K562 (cell line): ENCODE data around the gene RECQL5. TPM values are rescaled to one million over a fixed set of nuclear protein-coding genes. Genes with fewer than 3 reads are reported as not detected.
A peak's percentile ranks its signal among the peaks of the same experiment; 100 is the strongest.

Source experiments
- DACH1 ChIP-seq: fragments of 450-650 bp; IDR thresholded peaks from 2 replicates; pipeline ENCODE4 v1.6.1; 2018; ENCODE audit not compliant: partially characterized antibody
- ETS1 ChIP-seq: conservative IDR thresholded peaks from 2 replicates; pipeline ENCODE4 v1.6.1; 2011; ENCODE audit warnings: low read depth, mild to moderate bottlenecking, low read length; ENCODE audit not compliant: control insufficient read depth
- FOXP1 ChIP-seq: sonication (generic); formaldehyde crosslinking; IDR thresholded peaks from 2 replicates; pipeline ENCODE4 v1.8.0; 2022; ENCODE audit warnings: mild to moderate bottlenecking, missing genetic modification reagents
- HCFC1 ChIP-seq: IDR thresholded peaks from 2 replicates; pipeline ENCODE4 v1.6.1; 2012; ENCODE audit warnings: low read depth, low read length, improper control_type of control experiment
- HINFP ChIP-seq: fragments of 450-650 bp; conservative IDR thresholded peaks from 2 replicates; pipeline ENCODE4 v1.6.1; 2016; ENCODE audit warnings: missing genetic modification characterization, low read depth, mild to moderate bottlenecking, control low read depth, missing compliant biosample characterization
- HNRNPL ChIP-seq: fragments of 200-400 bp; formaldehyde crosslinking; IDR thresholded peaks from 2 replicates; pipeline ENCODE4 v1.6.1; 2017; ENCODE audit warnings: low read depth, mild to moderate bottlenecking, low read length
- KLF13 ChIP-seq: fragments of 450-650 bp; IDR thresholded peaks from 2 replicates; pipeline ENCODE4 v1.6.1; 2016; ENCODE audit warnings: missing genetic modification characterization, low read depth, mild to moderate bottlenecking, missing compliant biosample characterization, moderate library complexity, borderline replicate concordance
- L3MBTL2 ChIP-seq: fragments of 450-650 bp; IDR thresholded peaks from 2 replicates; pipeline ENCODE4 v1.6.1; 2016; ENCODE audit warnings: mild to moderate bottlenecking, moderate library complexity
- MAFG ChIP-seq: fragments of 450-650 bp; conservative IDR thresholded peaks from 2 replicates; pipeline ENCODE4 v1.6.1; 2016; ENCODE audit warnings: missing genetic modification characterization, missing compliant biosample characterization
- POLR2G ChIP-seq: fragments of 200-400 bp; formaldehyde crosslinking; IDR thresholded peaks from 2 replicates; pipeline ENCODE4 v1.6.1; 2017; ENCODE audit warnings: low read depth, mild to moderate bottlenecking, antibody characterized with exemption, low read length, moderate library complexity
- PTRF ChIP-seq: fragments of 450-650 bp; IDR thresholded peaks from 2 replicates; pipeline ENCODE4 v1.6.1; 2016; ENCODE audit warnings: mild to moderate bottlenecking, missing genetic modification characterization, missing compliant biosample characterization
- RB1 ChIP-seq: fragments of 450-650 bp; IDR thresholded peaks from 2 replicates; pipeline ENCODE4 v1.6.1; 2017; ENCODE audit warnings: low read depth, mild to moderate bottlenecking
- RBBP5 ChIP-seq: fragments of 200-600 bp; sonication (generic); IDR thresholded peaks from 2 replicates; pipeline ENCODE4 v1.6.1; 2012; ENCODE audit warnings: borderline replicate concordance, mild to moderate bottlenecking, low read length, control low read depth, inconsistent platforms; ENCODE audit not compliant: insufficient read depth, poor library complexity, severe bottlenecking
- RBM14 ChIP-seq: fragments of 200-400 bp; formaldehyde crosslinking; IDR thresholded peaks from 2 replicates; pipeline ENCODE4 v1.6.1; 2018; ENCODE audit warnings: low read depth, mild to moderate bottlenecking, low read length, moderate library complexity, borderline replicate concordance; ENCODE audit not compliant: insufficient read depth
- SUPT5H ChIP-seq: fragments of 450-650 bp; IDR thresholded peaks from 2 replicates; pipeline ENCODE4 v1.6.1; 2016
- TEAD2 ChIP-seq: fragments of 450-650 bp; IDR thresholded peaks from 2 replicates; pipeline ENCODE4 v1.6.1; 2016; ENCODE audit warnings: missing genetic modification characterization, control low read depth, missing compliant biosample characterization
- TSHZ1 ChIP-seq: fragments of 250-450 bp; sonication (Bioruptor Pico); IDR thresholded peaks from 2 replicates; pipeline ENCODE4 v1.4.0; 2020; ENCODE audit warnings: mild to moderate bottlenecking, moderate library complexity
- WHSC1 ChIP-seq: IDR thresholded peaks from one replicate; pipeline ENCODE4 v1.6.1; 2012; ENCODE audit warnings: low read length, control low read depth, inconsistent platforms
- ZNF184 ChIP-seq: sonication (generic); formaldehyde crosslinking; IDR thresholded peaks from 2 replicates; pipeline ENCODE4 v1.5.0; 2020; ENCODE audit warnings: missing genetic modification reagents
- ZNF561 ChIP-seq: fragments of 450-650 bp; formaldehyde crosslinking; conservative IDR thresholded peaks from 2 replicates; pipeline ENCODE4 v1.4.0; 2020; ENCODE audit warnings: mild to moderate bottlenecking, moderate library complexity
- ZNF583 ChIP-seq: fragments of 250-450 bp; sonication (Bioruptor Pico); IDR thresholded peaks from 2 replicates; pipeline ENCODE4 v1.4.0; 2020
- ZNF644 ChIP-seq: fragments of 200-800 bp; sonication (Bioruptor generic); IDR thresholded peaks from 2 replicates; pipeline ENCODE4 v1.6.1; 2016; ENCODE audit warnings: low read depth, missing genetic modification characterization, missing compliant biosample characterization
- ZNF696 ChIP-seq: fragments of 250-450 bp; sonication (Bioruptor Pico); conservative IDR thresholded peaks from 2 replicates; pipeline ENCODE4 v1.4.0; 2020; ENCODE audit warnings: mild to moderate bottlenecking, moderate library complexity
- polyA plus RNA-seq, 8 experiments: library from polyadenylated mRNA; depleted of rRNA in 4 of 8; stranded (reverse) in 5 of 8; unstranded in 3 of 8; fragments of >200 nt; fragmentation: Nextera tagmentation in 2 of 8; fragmentation: Illumina TruSeq in 1 of 8; extraction: Ambion mirVana in 2 of 8; extraction: Trizol in 1 of 8; gene quantifications; 2 replicates each; pipeline versions ENCODE4 v1.2.1 to v1.2.3, GENCODE V29; 2011 to 2014; ENCODE audit warnings: inconsistent platforms in 1 of 8, missing spikeins in 1 of 8
- total RNA-seq, 7 experiments: library from RNA; depleted of rRNA in 6 of 7; stranded (reverse); fragments of >200 nt in 6 of 7; fragmentation: Illumina TruSeq in 2 of 7; extraction: Trizol in 2 of 7; gene quantifications; 2 replicates each; pipeline versions ENCODE4 v1.2.1 to v1.2.3, GENCODE V29; 2011 to 2021; ENCODE audit warnings: low replicate concordance in 1 of 7

Gene RECQL5
- total and polyA plus RNA-seq, 9 of the 15 experiments (the other 6 are each of a cell fraction or from before 2014, with no cell fraction given), result 4.1 to 34.8 (median 16.4) TPM

GRCh38 chr17:75589012-75589918 lies 77.7 kb downstream of the RECQL5 start (continued):
- TF ChIP-seq HCFC1 (0 out of 2 replicates have a peak, but pooled peaks have one; percentile 11), ZNF644 (tag) (no peak), ZNF583 (CRISPR knock-in tag) (no peak), HINFP (tag) (no peak), RBM14 (no peak), TEAD2 (no peak), HNRNPL (no peak), MAFG (tag) (no peak), KLF13 (tag) (no peak), RBBP5 (peak; percentile 28), ZNF561 (CRISPR knock-in tag) (no peak), L3MBTL2 (peak; percentile 86), SUPT5H (no peak), DACH1 (no peak), TSHZ1 (CRISPR knock-in tag) (no peak), FOXP1 (CRISPR knock-in tag) (no peak; the same call in 1 of the 2 replicates), ZNF696 (CRISPR knock-in tag) (no peak), ETS1 (no peak), PTRF (tag) (no peak), WHSC1 (no peak), POLR2G (peak; percentile 74), RB1 (peak; percentile 68; the same call in 1 of the 2 replicates), ZNF184 (no peak)
